Central memory CD8-positive, alpha-beta T cell (primary cell): Measurements from ENCODE around the gene CTBS.
"Not testable (repeated sequence)": the region's sequence is repeated elsewhere in the genome, so short reads cannot be mapped to it uniquely, and the experiment has no call there.

Source experiments
- ATAC-seq: fragments of 150-1000 bp; cut with Tn5 transposase; replicated peaks from 2 replicates; pipeline ENCODE4 v1.10.0; 2022; ENCODE audit warnings: mild to moderate bottlenecking, moderate FRiP score, moderate number of reproducible peaks; ENCODE audit not compliant: poor library complexity, severe bottlenecking; ENCODE audit errors: extremely low read depth
- DNase-seq, 2 donors: peaks; one replicate each; pipeline ENCODE4 v3.0.0; 2021; ENCODE audit warnings: low spot score in 2 of 2
- H3K27ac Mint-ChIP-seq: one replicate; pipeline ENCODE4 v1.8.0; 2022; ENCODE audit warnings: low read depth, mild to moderate bottlenecking, moderate library complexity, mixed read lengths
- H3K27me3 Mint-ChIP-seq: one replicate; pipeline ENCODE4 v1.8.0; 2022; ENCODE audit warnings: mixed read lengths
- H3K36me3 Mint-ChIP-seq: one replicate; pipeline ENCODE4 v1.8.0; 2022; ENCODE audit warnings: mild to moderate bottlenecking, moderate library complexity, mixed read lengths; ENCODE audit not compliant: insufficient read depth
- H3K4me1 Mint-ChIP-seq: one replicate; pipeline ENCODE4 v1.8.0; 2022; ENCODE audit warnings: mixed read lengths
- H3K4me3 Mint-ChIP-seq: one replicate; pipeline ENCODE4 v1.8.0; 2022; ENCODE audit warnings: mild to moderate bottlenecking, moderate library complexity, mixed read lengths
- H3K9me3 Mint-ChIP-seq: one replicate; pipeline ENCODE4 v1.8.0; 2022; ENCODE audit warnings: mixed read lengths

Gene CTBS

GRCh38 chr1:84603941-84604830 is 29.9 kb upstream of the CTBS start:
- H3K9me3 Mint-ChIP-seq, result peaks cover 6% of the 10 kb centered on the region
- no peaks in the 10 kb centered on the region for H3K4me1 Mint-ChIP-seq
- H3K4me3 Mint-ChIP-seq, result no peak overlapping the region
- DNase-seq, result no peak
- no peak overlapping the region for H3K27ac Mint-ChIP-seq
- no peaks in the 10 kb centered on the region for H3K36me3 Mint-ChIP-seq
- peaks cover 16% of the 10 kb centered on the region for H3K27me3 Mint-ChIP-seq
- no peak for ATAC-seq

- DNase-seq, result no peak
- no peak overlapping the region for H3K27ac Mint-ChIP-seq
- peaks cover 6% of the 10 kb centered on the region for H3K9me3 Mint-ChIP-seq
These were observed 29.0 kb upstream of the CTBS start for GRCh38 chr1:84603223-84603622.

GRCh38 chr1:84600796-84601195 is 26.6 kb upstream of the CTBS start:
- Mint-ChIP-seq H3K36me3 (peaks cover 2% of the 10 kb centered on the region), H3K4me3 (no peak overlapping the region), H3K9me3 (peaks cover 3% of the 10 kb centered on the region), H3K27ac (no peak overlapping the region), H3K4me1 (no peaks in the 10 kb centered on the region), H3K27me3 (peaks cover 3% of the 10 kb centered on the region)
- DNase-seq, result no peak
- ATAC-seq, result no peak

More at GRCh38 chr1:84603223-84603622, 29.0 kb upstream of the CTBS start:
- H3K36me3 Mint-ChIP-seq, result peaks cover 2% of the 10 kb centered on the region
- H3K4me3 Mint-ChIP-seq, result no peak overlapping the region
- no peak for ATAC-seq
- H3K4me1 Mint-ChIP-seq, result no peaks in the 10 kb centered on the region
- H3K27me3 Mint-ChIP-seq, result peaks cover 16% of the 10 kb centered on the region

- Mint-ChIP-seq H3K27ac (no peak overlapping the region), H3K36me3 (peaks cover 2% of the 10 kb centered on the region), H3K9me3 (no peaks in the 10 kb centered on the region), H3K4me1 (no peaks in the 10 kb centered on the region), H3K27me3 (no peaks in the 10 kb centered on the region), H3K4me3 (no peak overlapping the region)
- no peak for ATAC-seq
- DNase-seq, result no peak
These were observed 24.9 kb upstream of the CTBS start for GRCh38 chr1:84598846-84599741.

GRCh38 chr1:84598418-84598817 is 24.2 kb upstream of the CTBS start:
- no peak for ATAC-seq
- Mint-ChIP-seq H3K4me1 (no peaks in the 10 kb centered on the region), H3K9me3 (no peaks in the 10 kb centered on the region), H3K27ac (no peak overlapping the region), H3K36me3 (peaks cover 2% of the 10 kb centered on the region), H3K27me3 (no peaks in the 10 kb centered on the region), H3K4me3 (no peak overlapping the region)
- DNase-seq, result no peak

- H3K27ac Mint-ChIP-seq, result no peak overlapping the region
- peaks cover 2% of the 10 kb centered on the region for H3K36me3 Mint-ChIP-seq
- DNase-seq (no peak), ATAC-seq (no peak)
- no peaks in the 10 kb centered on the region for H3K9me3 Mint-ChIP-seq
- H3K4me3 Mint-ChIP-seq, result no peak overlapping the region
- H3K27me3 Mint-ChIP-seq, result peaks cover 8% of the 10 kb centered on the region
- no peaks in the 10 kb centered on the region for H3K4me1 Mint-ChIP-seq
These were observed 22.8 kb upstream of the CTBS start for GRCh38 chr1:84597011-84597410.

- H3K4me1 Mint-ChIP-seq, H3K9me3 Mint-ChIP-seq, DNase-seq, ATAC-seq, H3K27ac Mint-ChIP-seq, H3K36me3 Mint-ChIP-seq, H3K4me3 Mint-ChIP-seq: not testable (repeated sequence)
- peaks cover 29% of the 10 kb centered on the region for H3K27me3 Mint-ChIP-seq
These were observed 20.7 kb upstream of the CTBS start for GRCh38 chr1:84594959-84595358.

- H3K4me1 Mint-ChIP-seq, result no peaks in the 10 kb centered on the region
- no peak overlapping the region for H3K27ac Mint-ChIP-seq
- H3K27me3 Mint-ChIP-seq, result peaks cover 39% of the 10 kb centered on the region
These were observed 12.9 kb upstream of the CTBS start for GRCh38 chr1:84587099-84587498.

GRCh38 chr1:84585803-84586202 is 11.6 kb upstream of the CTBS start:
- Mint-ChIP-seq H3K27me3 (peaks cover 26% of the 10 kb centered on the region), H3K36me3 (no peaks in the 10 kb centered on the region), H3K27ac (no peak overlapping the region), H3K4me3 (no peak overlapping the region), H3K9me3 (no peaks in the 10 kb centered on the region), H3K4me1 (no peaks in the 10 kb centered on the region)
- ATAC-seq, result no peak
- no peak for DNase-seq

More at GRCh38 chr1:84587099-84587498, 12.9 kb upstream of the CTBS start:
- H3K9me3 Mint-ChIP-seq, result no peaks in the 10 kb centered on the region
- H3K4me3 Mint-ChIP-seq, result no peak overlapping the region
- no peak for ATAC-seq
- no peak for DNase-seq
- no peaks in the 10 kb centered on the region for H3K36me3 Mint-ChIP-seq

GRCh38 chr1:84584126-84584525 is 9.9 kb upstream of the CTBS start:
- Mint-ChIP-seq H3K4me3 (no peak overlapping the region), H3K9me3 (no peaks in the 10 kb centered on the region), H3K27me3 (peaks cover 9% of the 10 kb centered on the region), H3K27ac (no peak overlapping the region), H3K4me1 (no peaks in the 10 kb centered on the region), H3K36me3 (no peaks in the 10 kb centered on the region)
- no peak for ATAC-seq
- no peak for DNase-seq

- ATAC-seq, result no peak
- no peak for DNase-seq
- Mint-ChIP-seq H3K27me3 (peaks cover 4% of the 10 kb centered on the region), H3K4me1 (no peaks in the 10 kb centered on the region), H3K36me3 (no peaks in the 10 kb centered on the region), H3K9me3 (no peaks in the 10 kb centered on the region), H3K4me3 (no peak overlapping the region), H3K27ac (no peak overlapping the region)
These were observed 9.4 kb upstream of the CTBS start for GRCh38 chr1:84583648-84584047.

- H3K27ac Mint-ChIP-seq, result no peak overlapping the region
- H3K4me3 Mint-ChIP-seq, result no peak overlapping the region
- no peak for DNase-seq
- no peak for ATAC-seq
- H3K9me3 Mint-ChIP-seq, result no peaks in the 10 kb centered on the region
- H3K36me3 Mint-ChIP-seq, result no peaks in the 10 kb centered on the region
- no peaks in the 10 kb centered on the region for H3K4me1 Mint-ChIP-seq
- no peaks in the 10 kb centered on the region for H3K27me3 Mint-ChIP-seq
These were observed 8.8 kb upstream of the CTBS start for GRCh38 chr1:84582802-84583587.
